SK-N-SH (cell line): ENCODE measurements around the gene VENTX.
"Not testable (repeated sequence)": the region's sequence is repeated elsewhere in the genome, so short reads cannot be mapped to it uniquely, and the experiment has no call there.

ENCODE experiments used
- CHD2 ChIP-seq: fragments of 150-350 bp; IDR thresholded peaks from 2 replicates; pipeline ENCODE4 v1.6.1; 2018; ENCODE audit warnings: low read length; ENCODE audit not compliant: partially characterized antibody
- EP300 ChIP-seq, 2 experiments: IDR thresholded peaks; 2 replicates each; pipeline versions ENCODE4 v1.4.0 to v1.6.1; 2012; ENCODE audit warnings: borderline replicate concordance in 1 of 2, low read depth in 1 of 2, low read length in 1 of 2
- EZH2phosphoT487 ChIP-seq: fragments of 200-600 bp; sonication (generic); IDR thresholded peaks from 2 replicates; pipeline ENCODE4 v1.6.1; 2017; ENCODE audit warnings: low read depth, mixed run types, mild to moderate bottlenecking, antibody characterized with exemption, moderate library complexity, borderline replicate concordance
- FOXM1 ChIP-seq: IDR thresholded peaks from 2 replicates; pipeline ENCODE4 v1.4.0; 2012; ENCODE audit warnings: low read depth, mild to moderate bottlenecking
- GATA2 ChIP-seq: sonication (generic); formaldehyde crosslinking; IDR thresholded peaks from 2 replicates; pipeline ENCODE4 v1.5.0; 2020; ENCODE audit warnings: mild to moderate bottlenecking, missing genetic modification reagents
- POLR2AphosphoS5 ChIP-seq: IDR thresholded peaks from 2 replicates; pipeline ENCODE4 v1.6.1; 2012; ENCODE audit warnings: low read depth, low read length
- RAD21 ChIP-seq: IDR thresholded peaks from 2 replicates; pipeline ENCODE4 v1.6.1; 2012; ENCODE audit warnings: mild to moderate bottlenecking, low read length
- RXRA ChIP-seq: IDR thresholded peaks from 2 replicates; pipeline ENCODE4 v1.4.0; 2012; ENCODE audit warnings: low read depth, mild to moderate bottlenecking, borderline replicate concordance
- SMC3 ChIP-seq: IDR thresholded peaks from 2 replicates; pipeline ENCODE4 v1.6.1; 2012; ENCODE audit warnings: low read depth, low read length, improper control_type of control experiment
- TF ChIP-seq, protein P1 (sequence below): fragments of 150-350 bp; IDR thresholded peaks from 2 replicates; pipeline ENCODE4 v1.6.1; 2017; ENCODE audit warnings: antibody characterized with exemption, low read length, low read depth, borderline replicate concordance
- TF ChIP-seq, protein P2 (sequence below): IDR thresholded peaks from 2 replicates; pipeline ENCODE4 v1.6.1; 2012; ENCODE audit warnings: mild to moderate bottlenecking, low read depth, low read length, moderate library complexity
- TF ChIP-seq, protein P3 (sequence below): fragments of 200-600 bp; sonication (generic); IDR thresholded peaks from 2 replicates; pipeline ENCODE4 v1.6.1; 2017; ENCODE audit warnings: antibody characterized with exemption, mild to moderate bottlenecking, moderate library complexity
- TF ChIP-seq, protein P4 (sequence below): IDR thresholded peaks from 2 replicates; pipeline ENCODE4 v1.4.0; 2012; ENCODE audit warnings: low read depth, borderline replicate concordance

DNA sequence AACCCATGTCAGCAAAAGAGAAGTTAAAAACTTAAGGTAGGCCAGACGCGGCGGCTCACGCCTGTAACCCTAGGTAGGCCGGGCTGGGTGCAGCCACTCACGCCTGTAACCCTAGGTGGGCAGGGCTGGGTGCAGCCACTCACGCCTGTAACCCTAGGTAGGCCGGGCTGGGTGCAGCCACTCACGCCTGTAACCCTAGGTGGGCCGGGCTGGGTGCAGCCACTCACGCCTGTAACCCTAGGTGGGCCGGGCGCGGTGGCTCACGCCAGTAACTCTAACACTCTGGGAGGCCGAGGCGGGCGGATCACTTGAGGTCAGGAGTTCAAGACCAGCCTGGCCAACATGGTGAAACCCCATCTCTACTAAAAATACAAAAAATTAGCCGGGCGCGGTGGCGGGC, 15.9 kb upstream of the VENTX start:
- TF ChIP-seq, protein P1, sequence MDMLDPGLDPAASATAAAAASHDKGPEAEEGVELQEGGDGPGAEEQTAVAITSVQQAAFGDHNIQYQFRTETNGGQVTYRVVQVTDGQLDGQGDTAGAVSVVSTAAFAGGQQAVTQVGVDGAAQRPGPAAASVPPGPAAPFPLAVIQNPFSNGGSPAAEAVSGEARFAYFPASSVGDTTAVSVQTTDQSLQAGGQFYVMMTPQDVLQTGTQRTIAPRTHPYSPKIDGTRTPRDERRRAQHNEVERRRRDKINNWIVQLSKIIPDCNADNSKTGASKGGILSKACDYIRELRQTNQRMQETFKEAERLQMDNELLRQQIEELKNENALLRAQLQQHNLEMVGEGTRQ: not testable (repeated sequence)
- TF ChIP-seq, protein P2, sequence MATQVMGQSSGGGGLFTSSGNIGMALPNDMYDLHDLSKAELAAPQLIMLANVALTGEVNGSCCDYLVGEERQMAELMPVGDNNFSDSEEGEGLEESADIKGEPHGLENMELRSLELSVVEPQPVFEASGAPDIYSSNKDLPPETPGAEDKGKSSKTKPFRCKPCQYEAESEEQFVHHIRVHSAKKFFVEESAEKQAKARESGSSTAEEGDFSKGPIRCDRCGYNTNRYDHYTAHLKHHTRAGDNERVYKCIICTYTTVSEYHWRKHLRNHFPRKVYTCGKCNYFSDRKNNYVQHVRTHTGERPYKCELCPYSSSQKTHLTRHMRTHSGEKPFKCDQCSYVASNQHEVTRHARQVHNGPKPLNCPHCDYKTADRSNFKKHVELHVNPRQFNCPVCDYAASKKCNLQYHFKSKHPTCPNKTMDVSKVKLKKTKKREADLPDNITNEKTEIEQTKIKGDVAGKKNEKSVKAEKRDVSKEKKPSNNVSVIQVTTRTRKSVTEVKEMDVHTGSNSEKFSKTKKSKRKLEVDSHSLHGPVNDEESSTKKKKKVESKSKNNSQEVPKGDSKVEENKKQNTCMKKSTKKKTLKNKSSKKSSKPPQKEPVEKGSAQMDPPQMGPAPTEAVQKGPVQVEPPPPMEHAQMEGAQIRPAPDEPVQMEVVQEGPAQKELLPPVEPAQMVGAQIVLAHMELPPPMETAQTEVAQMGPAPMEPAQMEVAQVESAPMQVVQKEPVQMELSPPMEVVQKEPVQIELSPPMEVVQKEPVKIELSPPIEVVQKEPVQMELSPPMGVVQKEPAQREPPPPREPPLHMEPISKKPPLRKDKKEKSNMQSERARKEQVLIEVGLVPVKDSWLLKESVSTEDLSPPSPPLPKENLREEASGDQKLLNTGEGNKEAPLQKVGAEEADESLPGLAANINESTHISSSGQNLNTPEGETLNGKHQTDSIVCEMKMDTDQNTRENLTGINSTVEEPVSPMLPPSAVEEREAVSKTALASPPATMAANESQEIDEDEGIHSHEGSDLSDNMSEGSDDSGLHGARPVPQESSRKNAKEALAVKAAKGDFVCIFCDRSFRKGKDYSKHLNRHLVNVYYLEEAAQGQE: not testable (repeated sequence)
- TF ChIP-seq POLR2AphosphoS5; FOXM1; EP300 (IDR thresholded peaks at IDR 0.05; ENCODE audit: borderline replicate concordance in 1 of 2, low read depth in 1 of 2, low read length in 1 of 2); GATA2 (CRISPR knock-in tag); CHD2; SMC3; RXRA; RAD21; EZH2phosphoT487: not testable (repeated sequence)
- TF ChIP-seq, protein P3, sequence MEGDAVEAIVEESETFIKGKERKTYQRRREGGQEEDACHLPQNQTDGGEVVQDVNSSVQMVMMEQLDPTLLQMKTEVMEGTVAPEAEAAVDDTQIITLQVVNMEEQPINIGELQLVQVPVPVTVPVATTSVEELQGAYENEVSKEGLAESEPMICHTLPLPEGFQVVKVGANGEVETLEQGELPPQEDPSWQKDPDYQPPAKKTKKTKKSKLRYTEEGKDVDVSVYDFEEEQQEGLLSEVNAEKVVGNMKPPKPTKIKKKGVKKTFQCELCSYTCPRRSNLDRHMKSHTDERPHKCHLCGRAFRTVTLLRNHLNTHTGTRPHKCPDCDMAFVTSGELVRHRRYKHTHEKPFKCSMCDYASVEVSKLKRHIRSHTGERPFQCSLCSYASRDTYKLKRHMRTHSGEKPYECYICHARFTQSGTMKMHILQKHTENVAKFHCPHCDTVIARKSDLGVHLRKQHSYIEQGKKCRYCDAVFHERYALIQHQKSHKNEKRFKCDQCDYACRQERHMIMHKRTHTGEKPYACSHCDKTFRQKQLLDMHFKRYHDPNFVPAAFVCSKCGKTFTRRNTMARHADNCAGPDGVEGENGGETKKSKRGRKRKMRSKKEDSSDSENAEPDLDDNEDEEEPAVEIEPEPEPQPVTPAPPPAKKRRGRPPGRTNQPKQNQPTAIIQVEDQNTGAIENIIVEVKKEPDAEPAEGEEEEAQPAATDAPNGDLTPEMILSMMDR: not testable (repeated sequence)
- TF ChIP-seq, protein P4, sequence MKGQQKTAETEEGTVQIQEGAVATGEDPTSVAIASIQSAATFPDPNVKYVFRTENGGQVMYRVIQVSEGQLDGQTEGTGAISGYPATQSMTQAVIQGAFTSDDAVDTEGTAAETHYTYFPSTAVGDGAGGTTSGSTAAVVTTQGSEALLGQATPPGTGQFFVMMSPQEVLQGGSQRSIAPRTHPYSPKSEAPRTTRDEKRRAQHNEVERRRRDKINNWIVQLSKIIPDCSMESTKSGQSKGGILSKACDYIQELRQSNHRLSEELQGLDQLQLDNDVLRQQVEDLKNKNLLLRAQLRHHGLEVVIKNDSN: not testable (repeated sequence)
